CD14-positive monocyte (primary cell): ENCODE measurements around the gene COQ8B. TPM values are rescaled to one million over a fixed set of nuclear protein-coding genes. Genes with fewer than 3 reads are reported as not detected.

Experiments used
- DNase-seq, 3 donors: peaks; one replicate each; pipeline ENCODE4 v3.0.0-alpha.2; 2011 to 2022
- H2AFZ ChIP-seq: 2 replicates; pipeline ENCODE4 v1.6.0; 2012; ENCODE audit warnings: mild to moderate bottlenecking, low read depth, low read length, inconsistent platforms; ENCODE audit not compliant: insufficient read depth, poor library complexity, severe bottlenecking
- H3K27ac ChIP-seq, 2 donors: 1 replicate in 1 of 2; 2 replicates in 1 of 2; pipeline ENCODE4 v1.5.1; 2012 to 2013; ENCODE audit warnings: low read length in 2 of 2, control low read depth in 1 of 2, inconsistent platforms in 1 of 2, low read depth in 1 of 2, mild to moderate bottlenecking in 1 of 2
- H3K27me3 ChIP-seq, 2 donors: one replicate each; pipeline versions ENCODE4 v1.6.0 to v1.6.1; 2011 to 2013; ENCODE audit warnings: low read length in 2 of 2; ENCODE audit not compliant: control insufficient read depth in 2 of 2, insufficient read depth in 2 of 2
- H3K36me3 ChIP-seq, 2 donors: replicated peaks in 1 of 2; 1 replicate in 1 of 2; 2 replicates in 1 of 2; pipeline versions ENCODE4 v1.5.1 to v1.6.1; 2012 to 2013; ENCODE audit warnings: low read length in 2 of 2, control low read depth in 1 of 2, inconsistent platforms in 1 of 2, mild to moderate bottlenecking in 1 of 2; ENCODE audit not compliant: insufficient read depth in 2 of 2, control insufficient read depth in 1 of 2
- H3K4me1 ChIP-seq, 2 donors: 1 replicate in 1 of 2; 2 replicates in 1 of 2; pipeline versions ENCODE4 v1.5.1 to v1.6.1; 2012 to 2013; ENCODE audit warnings: low read length in 2 of 2, control low read depth in 1 of 2, inconsistent platforms in 1 of 2, mild to moderate bottlenecking in 1 of 2, moderate library complexity in 1 of 2; ENCODE audit not compliant: insufficient read depth in 2 of 2, control insufficient read depth in 1 of 2
- H3K4me2 ChIP-seq: replicated peaks from 2 replicates; pipeline ENCODE3; 2012; ENCODE audit warnings: low read length, moderate library complexity, mild to moderate bottlenecking; ENCODE audit not compliant: poor library complexity, severe bottlenecking; ENCODE audit errors: extremely low read depth
- H3K4me3 ChIP-seq, 3 experiments: fragments of 200-600 bp in 1 of 3; sonication (generic) in 1 of 3; replicated peaks in 1 of 3; 1 replicate in 2 of 3; 2 replicates in 1 of 3; pipeline ENCODE4 v1.5.1; 2011 to 2013; ENCODE audit warnings: low read length in 3 of 3, mild to moderate bottlenecking in 3 of 3, control low read depth in 2 of 3, low read depth in 2 of 3, inconsistent platforms in 1 of 3, moderate library complexity in 1 of 3
- H3K79me2 ChIP-seq: 2 replicates; pipeline ENCODE4 v1.6.0; 2012; ENCODE audit warnings: mild to moderate bottlenecking, control low read depth, inconsistent platforms, low read length, moderate library complexity; ENCODE audit not compliant: insufficient read depth
- H3K9ac ChIP-seq: 2 replicates; pipeline ENCODE4 v1.6.0; 2017; ENCODE audit warnings: low read length, mild to moderate bottlenecking; ENCODE audit not compliant: insufficient read depth, poor library complexity, severe bottlenecking
- H3K9me3 ChIP-seq, 2 donors: replicated peaks in 1 of 2; 1 replicate in 1 of 2; 2 replicates in 1 of 2; pipeline versions ENCODE4 v1.5.1 to v1.6.1; 2012 to 2013; ENCODE audit warnings: low read length in 2 of 2, control low read depth in 1 of 2; ENCODE audit not compliant: control insufficient read depth in 1 of 2, insufficient read depth in 1 of 2
- H4K20me1 ChIP-seq: 2 replicates; pipeline ENCODE4 v1.6.0; 2012; ENCODE audit warnings: mild to moderate bottlenecking, low read length, control low read depth, moderate library complexity; ENCODE audit not compliant: insufficient read depth
- H3K27ac Mint-ChIP-seq, 7 donors: one replicate each; pipeline ENCODE4 v1.8.0; 2020; ENCODE audit warnings: mild to moderate bottlenecking in 7 of 7, mixed read lengths in 7 of 7, moderate library complexity in 6 of 7, inconsistent platforms in 2 of 7
- H3K27me3 Mint-ChIP-seq, 3 donors: one replicate each; pipeline ENCODE4 v1.8.0; 2021 to 2022; ENCODE audit warnings: low read depth in 3 of 3, mild to moderate bottlenecking in 3 of 3, mixed read lengths in 3 of 3, moderate library complexity in 3 of 3, inconsistent platforms in 1 of 3
- H3K36me3 Mint-ChIP-seq, 2 donors: one replicate each; pipeline ENCODE4 v1.8.0; 2020; ENCODE audit warnings: mixed read lengths in 2 of 2, inconsistent platforms in 1 of 2, mild to moderate bottlenecking in 1 of 2
- H3K4me1 Mint-ChIP-seq: one replicate; pipeline ENCODE4 v1.8.0; 2020; ENCODE audit warnings: mild to moderate bottlenecking, mixed read lengths
- H3K4me3 Mint-ChIP-seq, 2 donors: one replicate each; pipeline ENCODE4 v1.8.0; 2020; ENCODE audit warnings: mild to moderate bottlenecking in 2 of 2, mixed read lengths in 2 of 2, moderate library complexity in 1 of 2
- H3K9me3 Mint-ChIP-seq, 7 donors: one replicate each; pipeline ENCODE4 v1.8.0; 2020 to 2022; ENCODE audit warnings: mixed read lengths in 7 of 7, mild to moderate bottlenecking in 6 of 7, moderate library complexity in 6 of 7, inconsistent platforms in 2 of 7
- WGBS: methylation state at CpG from one replicate; pipeline ENCODE4 v1.1.5; 2013; ENCODE audit warnings: missing lambda C conversion rate; ENCODE audit not compliant: insufficient coverage; 5-methylcytosine and 5-hydroxymethylcytosine counted together
- intact Hi-C, 2 donors: fragments of 100-400 bp; cut with micrococcal nuclease; formaldehyde crosslinking; loops; one replicate each; pipeline versions ENCODE4 v1.15.0 to v1.15.1; 2023
- polyA plus RNA-seq, 3 donors: library from polyadenylated mRNA; depleted of rRNA in 1 of 3; unstranded in 2 of 3; stranded (reverse) in 1 of 3; fragments of 300-500 nt in 2 of 3; fragments of >200 nt in 1 of 3; fragmentation: Illumina TruSeq in 2 of 3; gene quantifications; 1 replicate in 2 of 3; 2 replicates in 1 of 3; pipeline ENCODE4 v1.2.3, GENCODE V29; 2012 to 2021
- TF ChIP-seq, protein P1 (sequence below): fragments of 200-600 bp; IDR thresholded peaks from one replicate; pipeline ENCODE4 v1.8.0; 2022; ENCODE audit warnings: antibody characterized with exemption, mild to moderate bottlenecking

Gene COQ8B
- polyA plus RNA-seq, 3 donors, result 16.0 to 44.0 (median 23.4) TPM

GRCh38 chr19:40690693-40691420 lies 25.8 kb downstream of the COQ8B start:
- Mint-ChIP-seq H3K36me3 (peaks cover 23 to 48% of the 10 kb centered on the region in 2 donors), H3K9me3 (peaks cover 0 to 2% (median 0%) of the 10 kb centered on the region in 7 donors), H3K4me3 (peak overlapping the region; percentile 92 to 95), H3K27ac (peak overlapping the region; percentile 85 to 97 (median 94)), H3K27me3 (no peaks in the 10 kb centered on the region), H3K4me1 (peaks cover 7% of the 10 kb centered on the region)
- TF ChIP-seq, protein P1, sequence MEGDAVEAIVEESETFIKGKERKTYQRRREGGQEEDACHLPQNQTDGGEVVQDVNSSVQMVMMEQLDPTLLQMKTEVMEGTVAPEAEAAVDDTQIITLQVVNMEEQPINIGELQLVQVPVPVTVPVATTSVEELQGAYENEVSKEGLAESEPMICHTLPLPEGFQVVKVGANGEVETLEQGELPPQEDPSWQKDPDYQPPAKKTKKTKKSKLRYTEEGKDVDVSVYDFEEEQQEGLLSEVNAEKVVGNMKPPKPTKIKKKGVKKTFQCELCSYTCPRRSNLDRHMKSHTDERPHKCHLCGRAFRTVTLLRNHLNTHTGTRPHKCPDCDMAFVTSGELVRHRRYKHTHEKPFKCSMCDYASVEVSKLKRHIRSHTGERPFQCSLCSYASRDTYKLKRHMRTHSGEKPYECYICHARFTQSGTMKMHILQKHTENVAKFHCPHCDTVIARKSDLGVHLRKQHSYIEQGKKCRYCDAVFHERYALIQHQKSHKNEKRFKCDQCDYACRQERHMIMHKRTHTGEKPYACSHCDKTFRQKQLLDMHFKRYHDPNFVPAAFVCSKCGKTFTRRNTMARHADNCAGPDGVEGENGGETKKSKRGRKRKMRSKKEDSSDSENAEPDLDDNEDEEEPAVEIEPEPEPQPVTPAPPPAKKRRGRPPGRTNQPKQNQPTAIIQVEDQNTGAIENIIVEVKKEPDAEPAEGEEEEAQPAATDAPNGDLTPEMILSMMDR, result no peak
- H3K27ac ChIP-seq, result peak overlapping the region; percentile 28 to 64
- H3K4me3 ChIP-seq, result peak overlapping the region; percentile 48 to 77 (median 73)
- peak overlapping the region; percentile 96 for H3K4me2 ChIP-seq
- no peaks in the 10 kb centered on the region for H3K9me3 ChIP-seq
- intact Hi-C loops, result loop anchor here in 1 of 2 donors (1.0 kb wide), 1 partner anchor 26 kb away; the partner anchor contains the start of gene ITPKC
- peaks cover 0 to 3% of the 10 kb centered on the region in 2 donors for H3K27me3 ChIP-seq
- H3K9ac ChIP-seq, result peak overlapping the region; percentile 56
- no peaks in the 10 kb centered on the region for H4K20me1 ChIP-seq
- H3K4me1 ChIP-seq, result peaks cover 19 to 24% of the 10 kb centered on the region in 2 donors
- WGBS, result under 1% methylated on average over 38 of the region's 56 CpGs
- H3K79me2 ChIP-seq, result no peaks in the 10 kb centered on the region
- DNase-seq, result peak; percentile 77 to 88 (median 87)
- peak overlapping the region; percentile 84 for H2AFZ ChIP-seq
- H3K36me3 ChIP-seq, result peaks cover 21 to 31% of the 10 kb centered on the region in 2 donors

GRCh38 chr19:40690050-40690692 lies 26.5 kb downstream of the COQ8B start, which contains the start of gene NUMBL:
NUMBL (minus strand) TSS chr19:40690651; CDS start chr19:40690483, 168 bp downstream.
- under 1% methylated on average over 37 of the region's 50 CpGs for WGBS

More at GRCh38 chr19:40690050-40690692, 26.5 kb downstream of the COQ8B start, which contains the start of gene NUMBL:
- Histone ChIP-seq H4K20me1 (no peaks in the 10 kb centered on the region), H3K27me3 (peaks cover 0 to 3% of the 10 kb centered on the region in 2 donors), H3K9ac (peak within 1 kb of the TSS; percentile 56), H2AFZ (peak within 1 kb of the TSS; percentile 84), H3K27ac (peak within 1 kb of the TSS; percentile 28 to 64), H3K4me1 (peaks cover 19 to 24% of the 10 kb centered on the region in 2 donors), H3K79me2 (no peaks in the 10 kb centered on the region), H3K4me3 (peak within 1 kb of the TSS; percentile 48 to 77 (median 73)), H3K4me2 (peak within 1 kb of the TSS; percentile 96), H3K36me3 (peaks cover 14 to 24% of the 10 kb centered on the region in 2 donors), H3K9me3 (no peaks in the 10 kb centered on the region)
- H3K27me3 Mint-ChIP-seq, result no peaks in the 10 kb centered on the region
- peak within 1 kb of the TSS; percentile 92 to 95 for H3K4me3 Mint-ChIP-seq
- intact Hi-C loops, result no loop called here
- TF ChIP-seq, protein P1, result no peak
- peaks cover 7% of the 10 kb centered on the region for H3K4me1 Mint-ChIP-seq
- H3K27ac Mint-ChIP-seq, result peak within 1 kb of the TSS; percentile 85 to 97 (median 94)
- H3K9me3 Mint-ChIP-seq, result peaks cover 0 to 3% (median 0%) of the 10 kb centered on the region in 7 donors
- peaks cover 29 to 48% of the 10 kb centered on the region in 2 donors for H3K36me3 Mint-ChIP-seq
- DNase-seq, result no peak
